Measurements from ENCODE around the gene UNC5C.

Gene UNC5C

GRCh38 chr4:95318044-95318443, 230.7 kb downstream of the UNC5C start:
- no peak for DNase-seq

GRCh38 chr4:95317085-95317793, 231.5 kb downstream of the UNC5C start:
- no peak for DNase-seq

GRCh38 chr4:95314573-95314972, 234.2 kb downstream of the UNC5C start:
- DNase-seq, result no peak

GRCh38 chr4:95304898-95305297, 243.9 kb downstream of the UNC5C start:
- no peak for DNase-seq

- DNase-seq, result no peak
Measured at GRCh38 chr4:95300304-95300703, 248.5 kb downstream of the UNC5C start.

GRCh38 chr4:95296052-95296451, 252.7 kb downstream of the UNC5C start:
- no peak for DNase-seq

- DNase-seq, result no peak
Measured at GRCh38 chr4:95295157-95295556, 253.6 kb downstream of the UNC5C start.

GRCh38 chr4:95294321-95294720, 254.5 kb downstream of the UNC5C start:
- DNase-seq, result no peak

- no peak for DNase-seq
Measured at GRCh38 chr4:95293014-95293413, 255.8 kb downstream of the UNC5C start.

- no peak for DNase-seq
Measured at GRCh38 chr4:95290702-95291101, 258.1 kb downstream of the UNC5C start.

GRCh38 chr4:95289028-95289634, 259.6 kb downstream of the UNC5C start:
- DNase-seq, result no peak

- DNase-seq, result no peak
Measured at GRCh38 chr4:95288552-95288951, 260.2 kb downstream of the UNC5C start.

- DNase-seq, result no peak
Measured at GRCh38 chr4:95285797-95286196, 263.0 kb downstream of the UNC5C start.

- no peak for DNase-seq
Measured at GRCh38 chr4:95284655-95285054, 264.1 kb downstream of the UNC5C start.

- no peak for DNase-seq
Measured at GRCh38 chr4:95283320-95283719, 265.5 kb downstream of the UNC5C start.

- DNase-seq, result no peak
Measured at GRCh38 chr4:95272797-95273196, 276.0 kb downstream of the UNC5C start.

- no peak for DNase-seq
Measured at GRCh38 chr4:95272036-95272435, 276.7 kb downstream of the UNC5C start.

- DNase-seq, result no peak
Measured at GRCh38 chr4:95268819-95269565, 279.8 kb downstream of the UNC5C start.

GRCh38 chr4:95267081-95267480, 281.7 kb downstream of the UNC5C start:
- no peak for DNase-seq

- no peak for DNase-seq
Measured at GRCh38 chr4:95265814-95266740, 282.7 kb downstream of the UNC5C start.

GRCh38 chr4:95264843-95265242, 283.9 kb downstream of the UNC5C start:
- DNase-seq, result no peak

GRCh38 chr4:95263960-95264359, 284.8 kb downstream of the UNC5C start:
- DNase-seq, result no peak

GRCh38 chr4:95263391-95263790, 285.4 kb downstream of the UNC5C start:
- no peak for DNase-seq
